Trophoblast cell (in vitro differentiated cells and primary cell): ENCODE results near the gene SLC23A3.

ENCODE experiments used
- DNase-seq, 2 donors: peaks; one replicate each; pipeline ENCODE4 v3.0.0-alpha.2; 2016
- H2AFZ ChIP-seq: 2 replicates; pipeline ENCODE4 v1.6.1; 2013; ENCODE audit warnings: low read length, moderate library complexity, mild to moderate bottlenecking; ENCODE audit not compliant: insufficient read depth, poor library complexity
- H2AK5ac ChIP-seq: 2 replicates; pipeline ENCODE4 v1.6.1; 2013; ENCODE audit warnings: mild to moderate bottlenecking, low read length
- H2BK120ac ChIP-seq: 2 replicates; pipeline ENCODE4 v1.6.1; 2013; ENCODE audit warnings: low read length, mild to moderate bottlenecking, moderate library complexity; ENCODE audit not compliant: insufficient read depth, poor library complexity
- H2BK12ac ChIP-seq: 2 replicates; pipeline ENCODE4 v1.6.1; 2013; ENCODE audit warnings: mild to moderate bottlenecking, low read length, moderate library complexity
- H2BK5ac ChIP-seq: 2 replicates; pipeline ENCODE4 v1.6.1; 2013; ENCODE audit warnings: low read length, low read depth, moderate library complexity, mild to moderate bottlenecking; ENCODE audit not compliant: poor library complexity
- H3K14ac ChIP-seq: 2 replicates; pipeline ENCODE4 v1.6.1; 2013; ENCODE audit warnings: mild to moderate bottlenecking, low read length
- H3K18ac ChIP-seq: 2 replicates; pipeline ENCODE4 v1.6.1; 2013; ENCODE audit warnings: mild to moderate bottlenecking, low read length
- H3K23ac ChIP-seq: 2 replicates; pipeline ENCODE4 v1.6.1; 2013; ENCODE audit warnings: low read length
- H3K27ac ChIP-seq: 2 replicates; pipeline ENCODE4 v1.5.1; 2013; ENCODE audit warnings: low read depth, mild to moderate bottlenecking, inconsistent platforms, low read length, moderate library complexity
- H3K27me3 ChIP-seq: 2 replicates; pipeline ENCODE4 v1.6.1; 2013; ENCODE audit warnings: inconsistent platforms, mild to moderate bottlenecking, low read length, moderate library complexity; ENCODE audit not compliant: insufficient read depth
- H3K36me3 ChIP-seq, 2 experiments: 1 replicate in 1 of 2; 2 replicates in 1 of 2; pipeline ENCODE4 v1.6.1; 2013; ENCODE audit warnings: low read length in 2 of 2, mild to moderate bottlenecking in 2 of 2, moderate library complexity in 1 of 2; ENCODE audit not compliant: insufficient read depth in 2 of 2, control insufficient read depth in 1 of 2
- H3K4ac ChIP-seq: 2 replicates; pipeline ENCODE4 v1.6.1; 2013; ENCODE audit warnings: low read depth, mild to moderate bottlenecking, low read length, moderate library complexity
- H3K4me1 ChIP-seq, 2 experiments: 1 replicate in 1 of 2; 2 replicates in 1 of 2; pipeline ENCODE4 v1.6.1; 2013; ENCODE audit warnings: low read length in 2 of 2, mild to moderate bottlenecking in 2 of 2, moderate library complexity in 1 of 2; ENCODE audit not compliant: insufficient read depth in 2 of 2, control insufficient read depth in 1 of 2
- H3K4me2 ChIP-seq: 2 replicates; pipeline ENCODE4 v1.6.1; 2013; ENCODE audit warnings: inconsistent platforms, mild to moderate bottlenecking, low read length, moderate library complexity
- H3K4me3 ChIP-seq: 2 replicates; pipeline ENCODE4 v1.5.1; 2013; ENCODE audit warnings: mild to moderate bottlenecking, low read depth, low read length, inconsistent platforms
- H3K79me1 ChIP-seq: one replicate; pipeline ENCODE4 v1.6.1; 2013; ENCODE audit warnings: low read length
- H3K79me2 ChIP-seq: 2 replicates; pipeline ENCODE4 v1.6.1; 2013; ENCODE audit warnings: low read length, mild to moderate bottlenecking; ENCODE audit not compliant: control insufficient read depth, insufficient read depth, poor library complexity
- H3K9ac ChIP-seq: 2 replicates; pipeline ENCODE4 v1.6.1; 2013; ENCODE audit warnings: mild to moderate bottlenecking, low read length
- H3K9me3 ChIP-seq: 2 replicates; pipeline ENCODE4 v1.6.1; 2013; ENCODE audit warnings: low read depth, mild to moderate bottlenecking, control low read depth, inconsistent platforms, low read length; ENCODE audit not compliant: insufficient read depth
- H4K12ac ChIP-seq: 2 replicates; pipeline ENCODE4 v1.6.1; 2013; ENCODE audit warnings: low read depth, mild to moderate bottlenecking, low read length, moderate library complexity
- H4K8ac ChIP-seq: 2 replicates; pipeline ENCODE4 v1.6.1; 2013; ENCODE audit warnings: low read depth, mild to moderate bottlenecking, low read length, moderate library complexity
- H4K91ac ChIP-seq: one replicate; pipeline ENCODE4 v1.6.1; 2013; ENCODE audit warnings: low read depth, mild to moderate bottlenecking, low read length, moderate library complexity
- WGBS: extraction: QIAGEN DNeasy Blood & Tissue Kit; methylation state at CpG from one replicate; pipeline ENCODE4 v1.1.7; 2013; ENCODE audit warnings: missing lambda C conversion rate; ENCODE audit not compliant: insufficient read length, insufficient coverage; ENCODE audit errors: extremely low coverage; 5-methylcytosine and 5-hydroxymethylcytosine counted together

The SLC23A3 gene

GRCh38 chr2:219168932-219169331 lies 897 bp downstream of the SLC23A3 start:
- Histone ChIP-seq H3K9ac (no peak overlapping the region), H2BK120ac (no peak overlapping the region), H3K23ac (no peak overlapping the region), H3K4me2 (no peak overlapping the region), H3K4me1 (peaks cover 0 to 3% of the 10 kb centered on the region in 2 experiments), H4K12ac (no peak overlapping the region), H2AFZ (no peak overlapping the region), H3K36me3 (peaks cover 11 to 13% of the 10 kb centered on the region in 2 experiments), H2BK5ac (no peak overlapping the region), H3K27me3 (no peaks in the 10 kb centered on the region), H3K18ac (no peak overlapping the region), H4K91ac (no peak overlapping the region), H2AK5ac (no peak overlapping the region), H3K9me3 (no peaks in the 10 kb centered on the region), H3K14ac (no peak overlapping the region), H2BK12ac (no peak overlapping the region), H3K27ac (no peak overlapping the region), H3K4me3 (no peak overlapping the region), H3K79me1 (peaks cover 3% of the 10 kb centered on the region), H3K79me2 (no peaks in the 10 kb centered on the region), H4K8ac (no peak overlapping the region), H3K4ac (no peak overlapping the region)
- no peak for DNase-seq

DNA sequence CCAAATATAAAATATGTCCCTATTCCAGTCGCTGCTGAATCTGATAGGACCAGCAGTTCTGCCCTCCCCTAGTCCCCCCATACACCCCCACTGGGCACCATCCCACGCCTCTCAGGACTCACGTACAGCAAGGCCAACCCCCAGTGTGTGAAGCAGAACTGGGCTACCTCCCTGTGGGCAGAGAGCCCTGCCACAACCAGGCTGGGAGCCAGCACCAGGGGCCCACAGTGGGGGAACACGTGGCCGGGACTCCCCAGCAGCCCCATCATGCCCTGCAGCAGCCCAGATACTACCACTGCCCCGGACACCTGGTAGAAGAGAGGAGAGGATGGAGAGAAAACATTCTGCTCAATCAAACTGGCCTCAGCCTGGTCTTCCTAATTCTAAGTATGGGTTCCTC lies 1.3 kb downstream of the SLC23A3 start:
- Histone ChIP-seq H3K18ac (no peak overlapping the region), H2BK5ac (no peak overlapping the region), H2AFZ (no peak overlapping the region), H3K79me2 (no peaks in the 10 kb centered on the region), H4K8ac (no peak overlapping the region), H3K27ac (no peak overlapping the region), H3K9me3 (no peaks in the 10 kb centered on the region), H3K4me1 (peaks cover 0 to 3% of the 10 kb centered on the region in 2 experiments), H3K23ac (no peak overlapping the region), H3K9ac (no peak overlapping the region), H3K4me2 (no peak overlapping the region), H3K79me1 (peaks cover 3% of the 10 kb centered on the region), H3K36me3 (peaks cover 11 to 13% of the 10 kb centered on the region in 2 experiments), H2BK120ac (no peak overlapping the region), H4K12ac (no peak overlapping the region), H4K91ac (no peak overlapping the region), H3K4ac (no peak overlapping the region), H2BK12ac (no peak overlapping the region), H3K27me3 (no peaks in the 10 kb centered on the region), H3K14ac (no peak overlapping the region), H3K4me3 (no peak overlapping the region), H2AK5ac (no peak overlapping the region)
- no CpG with 5 or more reads among the region's 6 CpGs for WGBS
- no peak for DNase-seq

GRCh38 chr2:219167997-219168396 lies 1.8 kb downstream of the SLC23A3 start:
- no peak overlapping the region for H3K18ac ChIP-seq
- H2BK120ac ChIP-seq, result no peak overlapping the region
- no peaks in the 10 kb centered on the region for H3K79me2 ChIP-seq
- H2BK5ac ChIP-seq, result no peak overlapping the region
- no peak overlapping the region for H4K91ac ChIP-seq
- H3K9me3 ChIP-seq, result no peaks in the 10 kb centered on the region
- no peak overlapping the region for H3K9ac ChIP-seq
- H2AK5ac ChIP-seq, result no peak overlapping the region
- H3K4ac ChIP-seq, result no peak overlapping the region
- no peak overlapping the region for H2BK12ac ChIP-seq
- peaks cover 0 to 3% of the 10 kb centered on the region in 2 experiments for H3K4me1 ChIP-seq
- WGBS, result no CpG with 5 or more reads among the region's 5 CpGs
- H3K27ac ChIP-seq, result no peak overlapping the region
- H3K23ac ChIP-seq, result no peak overlapping the region
- H3K4me2 ChIP-seq, result no peak overlapping the region
- H3K79me1 ChIP-seq, result peaks cover 3% of the 10 kb centered on the region
- H4K12ac ChIP-seq, result no peak overlapping the region
- H3K36me3 ChIP-seq, result peaks cover 7 to 9% of the 10 kb centered on the region in 2 experiments
- DNase-seq, result no peak
- no peaks in the 10 kb centered on the region for H3K27me3 ChIP-seq
- H3K4me3 ChIP-seq, result no peak overlapping the region
- no peak overlapping the region for H4K8ac ChIP-seq
- H2AFZ ChIP-seq, result no peak overlapping the region
- H3K14ac ChIP-seq, result no peak overlapping the region

GRCh38 chr2:219165058-219165911 lies 4.5 kb downstream of the SLC23A3 start:
- Histone ChIP-seq H4K12ac (no peak overlapping the region), H3K36me3 (no peaks in the 10 kb centered on the region), H3K4ac (no peak overlapping the region), H3K14ac (no peak overlapping the region), H3K79me2 (peaks cover 2% of the 10 kb centered on the region), H2AFZ (no peak overlapping the region), H2BK12ac (no peak overlapping the region), H2BK5ac (no peak overlapping the region), H3K27ac (no peak overlapping the region), H3K23ac (no peak overlapping the region), H4K8ac (no peak overlapping the region), H3K27me3 (no peaks in the 10 kb centered on the region), H3K18ac (no peak overlapping the region), H3K9me3 (no peaks in the 10 kb centered on the region), H3K4me2 (no peak overlapping the region), H2BK120ac (no peak overlapping the region), H2AK5ac (no peak overlapping the region), H3K9ac (no peak overlapping the region), H4K91ac (no peak overlapping the region), H3K4me1 (peaks cover 0 to 5% of the 10 kb centered on the region in 2 experiments), H3K4me3 (no peak overlapping the region), H3K79me1 (peaks cover 2% of the 10 kb centered on the region)
- no CpG with 5 or more reads among the region's 10 CpGs for WGBS
- no peak for DNase-seq
